Tibial artery (tissue), 4 donors: Measurements from ENCODE around the gene NCOA3.

Experiments
- DNase-seq, 2 donors: peaks; one replicate each; pipeline ENCODE4 v3.0.0-alpha.2; 2019
- H3K27ac ChIP-seq, 2 donors: fragments of 200-600 bp; sonication (generic) in 1 of 2; 1 replicate in 1 of 2; 2 replicates in 1 of 2; pipeline ENCODE4 v1.5.1; 2018 to 2019; ENCODE audit warnings: mild to moderate bottlenecking in 1 of 2
- H3K27me3 ChIP-seq, 2 donors: fragments of 200-600 bp; sonication (generic) in 1 of 2; one replicate each; pipeline versions ENCODE4 v1.5.1 to v1.6.0; 2016 to 2019
- H3K36me3 ChIP-seq, 3 donors: fragments of 200-600 bp; sonication (generic) in 2 of 3; one replicate each; pipeline ENCODE4 v1.5.1; 2016 to 2019; ENCODE audit warnings: mild to moderate bottlenecking in 2 of 3
- H3K4me1 ChIP-seq, 4 donors: fragments of 200-600 bp; sonication (generic) in 2 of 4; 1 replicate in 3 of 4; 2 replicates in 1 of 4; pipeline ENCODE4 v1.5.1; 2016 to 2019
- H3K4me3 ChIP-seq, 2 donors: fragments of 200-600 bp; sonication (generic) in 1 of 2; 1 replicate in 1 of 2; 2 replicates in 1 of 2; pipeline ENCODE4 v1.5.1; 2018 to 2019; ENCODE audit warnings: mild to moderate bottlenecking in 2 of 2
- H3K9me3 ChIP-seq, 3 donors: fragments of 200-600 bp; sonication (generic) in 1 of 3; one replicate each; pipeline ENCODE4 v1.5.1; 2016 to 2019
- CTCF ChIP-seq, 2 experiments: fragments of 200-600 bp in 1 of 2; fragments of 450-650 bp in 1 of 2; IDR thresholded peaks; one replicate each; pipeline ENCODE4 v1.5.1; 2017 to 2019; ENCODE audit warnings: antibody characterized with exemption in 2 of 2, mild to moderate bottlenecking in 1 of 2, moderate library complexity in 1 of 2
- intact Hi-C: fragments of 100-400 bp; cut with DNase I; formaldehyde crosslinking; loops from one replicate; pipeline ENCODE4 v1.15.0; 2023; ENCODE audit warnings: low total_unique reads

NCOA3 gene

GRCh38 chr20:47540443-47541354, 39.0 kb downstream of the NCOA3 start:
- H3K27ac ChIP-seq, result no peak overlapping the region
- H3K9me3 ChIP-seq, result no peaks in the 10 kb centered on the region
- TF ChIP-seq CTCF (IDR thresholded peaks at IDR 0.05), result no peak
- DNase-seq, result no peak
- peaks cover 0 to 51% (median 15%) of the 10 kb centered on the region in 4 donors for H3K4me1 ChIP-seq
- H3K27me3 ChIP-seq, result no peaks in the 10 kb centered on the region
- intact Hi-C loops, result no loop called here
- H3K4me3 ChIP-seq, result no peak overlapping the region
- no peaks in the 10 kb centered on the region for H3K36me3 ChIP-seq

- H3K4me1 ChIP-seq, result peaks cover 0 to 58% (median 17%) of the 10 kb centered on the region in 4 donors
- H3K4me3 ChIP-seq, result no peak overlapping the region
- no peaks in the 10 kb centered on the region for H3K36me3 ChIP-seq
- TF ChIP-seq CTCF (IDR thresholded peaks at IDR 0.05), result no peak
- H3K27ac ChIP-seq, result no peak overlapping the region
- no peaks in the 10 kb centered on the region for H3K9me3 ChIP-seq
- no peaks in the 10 kb centered on the region for H3K27me3 ChIP-seq
- no peak for DNase-seq
- intact Hi-C loops, result no loop called here
These were observed 39.8 kb downstream of the NCOA3 start for GRCh38 chr20:47541355-47541922.

GRCh38 chr20:47543006-47543431, 41.3 kb downstream of the NCOA3 start:
- no peak for TF ChIP-seq CTCF (IDR thresholded peaks at IDR 0.05)

GRCh38 chr20:47544240-47544639, 42.6 kb downstream of the NCOA3 start:
- no peaks in the 10 kb centered on the region for H3K27me3 ChIP-seq

More at GRCh38 chr20:47543006-47543431, 41.3 kb downstream of the NCOA3 start:
- Histone ChIP-seq H3K4me3 (no peak overlapping the region), H3K4me1 (peaks cover 0 to 63% (median 18%) of the 10 kb centered on the region in 4 donors), H3K9me3 (no peaks in the 10 kb centered on the region), H3K27me3 (no peaks in the 10 kb centered on the region), H3K27ac (no peak overlapping the region), H3K36me3 (no peaks in the 10 kb centered on the region)
- no peak for DNase-seq
- intact Hi-C loops, result no loop called here

GRCh38 chr20:47544852-47545251, 43.2 kb downstream of the NCOA3 start:
- no peaks in the 10 kb centered on the region for H3K9me3 ChIP-seq
- no peak for DNase-seq
- intact Hi-C loops, result no loop called here
- no peaks in the 10 kb centered on the region for H3K27me3 ChIP-seq
- H3K4me1 ChIP-seq, result peaks cover 0 to 55% (median 18%) of the 10 kb centered on the region in 4 donors
- no peak overlapping the region for H3K27ac ChIP-seq
- no peaks in the 10 kb centered on the region for H3K36me3 ChIP-seq
- H3K4me3 ChIP-seq, result no peak overlapping the region
- TF ChIP-seq CTCF (IDR thresholded peaks at IDR 0.05), result no peak

More at GRCh38 chr20:47544240-47544639, 42.6 kb downstream of the NCOA3 start:
- Histone ChIP-seq H3K4me1 (peaks cover 0 to 55% (median 18%) of the 10 kb centered on the region in 4 donors), H3K4me3 (no peak overlapping the region), H3K36me3 (no peaks in the 10 kb centered on the region), H3K27ac (no peak overlapping the region), H3K9me3 (no peaks in the 10 kb centered on the region)
- no peak for TF ChIP-seq CTCF (IDR thresholded peaks at IDR 0.05)
- intact Hi-C loops, result no loop called here
- no peak for DNase-seq
